Astrocyte of the hippocampus (primary cell): ENCODE measurements around the gene ACACA.
"Not testable (repeated sequence)": the region's sequence is repeated elsewhere in the genome, so short reads cannot be mapped to it uniquely, and the experiment has no call there.

ENCODE experiments used
- DNase-seq: peaks from one replicate; pipeline ENCODE4 v3.0.0; 2011; ENCODE audit warnings: low read depth, low spot score

The ACACA gene

GRCh38 chr17:37406635-37407461 is at the start of gene ACACA, which contains the start of gene TADA2A:
ACACA (minus strand) TSS chr17:37406836; CDS start chr17:37406299, 537 bp downstream.
TADA2A (plus strand) TSS chr17:37406886; CDS start chr17:37411366, 4,480 bp downstream.
- DNase-seq = peak; percentile 92

- DNase-seq = peak; percentile 9
Observed at GRCh38 chr17:37450112-37450511, 43.5 kb upstream of the ACACA start.

GRCh38 chr17:37447641-37448040 is 41.0 kb upstream of the ACACA start:
- DNase-seq = peak; percentile 48

DNA sequence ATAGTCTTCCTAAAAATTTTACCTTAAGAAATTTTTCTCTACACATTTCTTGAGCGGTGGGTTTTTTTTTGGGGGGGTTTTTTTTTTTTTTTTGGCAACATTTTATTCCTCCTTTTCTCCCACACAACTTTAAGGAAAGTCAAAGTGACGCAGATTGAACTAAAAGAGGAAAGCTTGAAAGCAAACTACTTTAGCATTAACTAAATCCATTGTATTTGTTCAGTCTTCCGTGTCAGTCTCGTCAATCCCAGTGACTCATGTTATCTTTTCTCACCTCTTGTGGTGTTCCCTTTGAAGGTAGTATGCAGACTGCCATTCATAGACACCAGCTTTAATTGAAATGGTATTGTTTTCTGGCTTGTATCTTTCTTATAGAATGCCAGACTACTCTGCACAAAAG is 39.4 kb upstream of the ACACA start:
- DNase-seq = peak; percentile 86

DNA sequence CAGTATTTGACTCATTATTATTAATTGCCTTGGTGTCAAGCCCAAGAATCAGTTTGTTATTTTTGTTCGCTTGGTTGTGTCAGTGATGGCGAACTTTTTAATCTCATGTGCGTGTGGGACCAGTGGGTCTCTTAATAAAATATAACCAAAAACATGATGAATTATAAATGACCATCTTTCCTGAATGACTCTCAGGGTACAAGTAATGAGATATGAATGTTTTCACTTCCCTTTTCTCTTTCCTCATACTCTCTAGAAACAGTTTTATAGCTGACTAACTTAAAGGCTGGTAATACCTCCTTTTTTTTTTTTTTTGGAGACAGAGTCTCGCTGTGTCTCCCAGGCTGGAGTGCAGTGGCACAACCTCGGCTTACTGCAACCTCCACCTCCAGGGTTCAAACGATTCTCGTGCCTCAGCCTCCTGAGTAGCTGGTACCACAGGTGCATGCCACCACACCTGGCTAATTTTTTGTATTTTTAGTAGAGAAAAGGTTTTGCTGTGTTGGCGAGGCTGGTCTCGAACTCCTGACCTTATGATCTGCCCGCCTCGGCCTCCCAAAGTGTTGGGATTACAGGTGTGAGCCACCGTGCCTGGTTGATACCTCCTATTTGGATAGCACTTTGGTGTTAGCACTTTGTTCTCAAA is 34.9 kb upstream of the ACACA start:
- not testable (repeated sequence) for DNase-seq

DNA sequence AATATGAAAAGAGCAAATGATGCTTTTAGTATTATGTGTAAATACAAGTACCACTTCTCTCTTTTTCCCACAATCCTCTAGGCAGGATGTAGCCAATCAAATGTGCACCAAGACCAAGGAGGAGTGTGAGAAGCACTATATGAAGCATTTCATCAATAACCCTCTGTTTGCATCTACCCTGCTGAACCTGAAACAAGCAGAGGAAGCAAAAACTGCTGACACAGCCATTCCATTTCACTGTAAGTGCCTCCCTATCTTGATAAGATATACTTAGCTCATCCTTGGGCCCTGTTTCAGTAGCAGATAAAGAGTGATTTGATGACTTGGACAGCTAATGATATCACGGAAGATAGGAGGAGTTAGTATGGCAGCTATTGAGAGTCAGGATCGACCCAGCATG is 33.8 kb upstream of the ACACA start:
- DNase-seq = no peak

GRCh38 chr17:37438141-37438540 is 31.5 kb upstream of the ACACA start:
- no peak for DNase-seq

GRCh38 chr17:37432671-37433070 is 26.0 kb upstream of the ACACA start:
- DNase-seq = no peak

DNA sequence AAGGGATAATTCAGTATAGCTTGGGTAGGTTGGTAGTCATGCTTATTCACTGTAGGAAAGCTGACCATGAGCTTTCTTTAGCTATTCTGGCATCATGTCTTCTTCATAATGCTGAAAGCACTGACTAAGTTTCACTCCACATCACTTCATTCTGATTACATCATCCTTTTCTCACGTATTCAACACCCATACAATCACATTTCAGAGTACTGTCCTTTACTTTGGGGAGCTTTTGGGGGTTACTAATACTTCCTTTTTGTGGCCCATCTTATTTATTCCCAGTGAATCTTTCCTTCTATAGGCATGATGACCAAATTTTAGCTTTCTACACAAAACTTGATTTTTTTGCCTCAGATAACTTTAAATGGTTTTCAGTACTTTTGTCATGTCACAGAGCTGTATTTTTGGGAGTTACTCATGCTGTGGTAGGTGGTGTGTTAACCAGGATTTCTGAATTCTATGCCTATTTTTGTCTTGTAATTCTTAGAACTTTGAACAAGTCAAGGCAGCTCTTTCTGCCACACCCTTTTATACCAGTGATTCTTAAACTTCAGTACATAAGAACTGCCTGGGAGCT is 23.5 kb upstream of the ACACA start:
- peak; percentile 22 for DNase-seq

- no peak for DNase-seq
Observed at GRCh38 chr17:37429453-37429852, 22.8 kb upstream of the ACACA start.

GRCh38 chr17:37429039-37429438 is 22.4 kb upstream of the ACACA start:
- DNase-seq = no peak

GRCh38 chr17:37425268-37425667 is 18.6 kb upstream of the ACACA start:
- no peak for DNase-seq

- no peak for DNase-seq
Observed at GRCh38 chr17:37422971-37423625, 16.5 kb upstream of the ACACA start.

GRCh38 chr17:37417852-37418251 is 11.2 kb upstream of the ACACA start:
- DNase-seq = peak; percentile 12

- DNase-seq = no peak
Observed at GRCh38 chr17:37413875-37414519, 7.4 kb upstream of the ACACA start.

GRCh38 chr17:37410357-37410756 is 3.7 kb upstream of the ACACA start:
- no peak for DNase-seq

DNA sequence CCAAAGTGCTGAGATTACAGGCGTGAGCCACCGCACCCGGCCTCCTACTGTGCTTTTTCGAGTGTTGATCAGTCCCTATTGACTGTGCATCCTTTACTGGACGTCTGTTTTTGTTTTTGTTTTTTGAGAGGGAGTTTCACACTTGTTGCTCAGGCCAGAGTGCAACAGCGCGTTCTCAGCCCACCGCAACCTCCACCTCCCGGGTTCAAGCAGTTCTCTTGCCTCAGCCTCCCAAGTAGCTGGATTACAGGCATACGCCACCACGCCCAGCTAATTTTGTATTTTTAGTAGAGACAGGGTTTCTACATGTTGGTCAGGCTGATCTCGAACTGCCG is 1.5 kb upstream of the ACACA start:
- not testable (repeated sequence) for DNase-seq

DNA sequence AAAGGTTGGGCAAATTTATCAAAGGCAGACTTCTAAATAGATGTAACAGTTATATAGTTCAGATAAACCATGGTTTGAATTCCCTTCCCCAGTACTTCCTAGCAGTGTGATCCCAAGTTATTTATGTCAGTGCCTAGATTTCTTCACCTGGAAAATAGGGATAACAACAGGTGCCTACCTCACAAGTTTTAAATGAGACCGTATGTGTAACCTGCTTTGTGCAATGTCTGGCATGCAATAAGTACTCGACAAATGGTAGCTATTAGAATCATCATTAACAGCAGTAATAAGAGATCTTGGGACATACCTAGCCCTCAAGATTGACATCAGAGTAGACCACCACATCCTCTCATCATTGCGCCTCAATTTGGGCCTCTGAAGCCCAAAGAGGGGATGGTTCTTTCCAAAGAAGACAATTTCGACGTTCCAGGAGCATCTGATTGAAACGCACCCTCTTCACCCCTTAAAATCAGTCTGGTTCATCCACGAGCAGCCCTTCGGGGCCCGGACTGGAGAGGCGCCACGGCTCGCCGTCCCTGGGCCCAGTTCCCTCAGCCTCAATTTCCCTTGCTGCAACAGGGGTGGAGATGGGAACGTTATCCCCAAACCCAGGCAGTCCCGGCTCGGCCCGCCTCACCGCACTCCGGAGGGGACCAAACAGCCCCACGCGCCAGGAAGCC is 541 bp downstream of the ACACA start:
- DNase-seq = no peak

- DNase-seq = not testable (repeated sequence)
Observed at GRCh38 chr17:37405522-37405921, 1.1 kb downstream of the ACACA start.

DNA sequence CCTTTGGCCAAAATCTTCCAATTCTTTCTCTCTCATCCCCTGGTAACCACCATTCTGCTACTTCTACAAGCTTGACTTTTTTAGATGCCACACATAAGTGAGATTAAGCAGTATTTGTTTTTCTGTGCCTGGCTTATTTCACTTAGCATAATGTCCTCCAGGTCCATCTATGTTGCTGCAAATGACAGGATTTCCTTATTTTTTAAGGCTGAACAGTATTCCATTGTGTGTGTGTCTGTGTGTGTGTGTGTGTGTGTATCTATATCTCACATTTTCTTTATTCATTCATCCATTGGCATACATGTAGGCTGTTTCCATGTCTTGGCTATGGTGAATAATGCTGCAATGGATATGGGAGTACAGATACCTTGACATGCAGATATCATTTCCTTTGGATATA is 6.1 kb downstream of the ACACA start:
- no peak for DNase-seq

DNA sequence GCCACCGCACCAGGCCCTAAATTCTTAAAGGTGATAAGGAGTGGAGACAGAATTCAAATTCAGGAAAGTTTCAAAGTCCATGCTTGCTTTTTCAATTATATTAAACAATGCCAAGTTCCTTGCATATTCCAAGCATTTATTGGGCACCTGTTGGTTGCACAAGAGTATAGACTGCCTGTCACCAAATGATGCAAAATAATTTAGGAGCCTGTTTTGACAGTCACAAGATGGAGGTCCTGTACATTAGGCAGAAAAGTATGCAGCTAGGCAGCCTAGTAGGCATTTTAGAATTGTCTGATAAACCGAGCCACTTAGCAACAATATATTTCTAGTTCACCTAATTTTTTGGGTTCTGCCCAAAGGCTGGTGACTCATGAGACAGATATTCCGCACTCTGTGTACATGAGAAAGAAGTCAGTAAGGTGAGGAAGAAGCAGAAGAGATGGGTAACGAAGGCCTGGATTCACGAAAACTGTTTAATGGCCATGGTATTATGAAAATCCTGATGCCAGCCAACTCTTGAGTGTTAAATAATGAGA is 7.3 kb downstream of the ACACA start:
- peak; percentile 64 for DNase-seq
